ENCODE results near the gene AXIN1.

The AXIN1 gene

DNA sequence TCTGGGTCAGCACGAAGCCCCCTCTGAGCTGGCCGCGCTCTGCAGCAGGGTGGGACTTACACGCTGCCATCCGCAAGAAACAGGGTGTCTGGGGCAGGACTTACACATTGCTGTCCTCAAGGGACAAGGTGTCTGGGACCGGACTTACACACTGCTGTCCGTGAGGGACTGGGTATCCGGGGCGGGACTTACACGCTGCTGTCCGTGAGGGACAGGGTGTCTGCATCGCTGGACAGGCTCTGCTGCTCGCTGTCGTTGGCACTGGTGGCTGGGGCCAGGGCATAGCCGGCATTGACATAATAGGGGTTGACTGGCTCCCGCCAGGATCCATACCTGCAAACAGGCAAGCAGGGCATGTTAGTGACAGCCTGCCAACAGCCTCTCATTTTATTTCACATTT lies 38.2 kb downstream of the AXIN1 start:
- TF ChIP-seq TEAD4 (IDR thresholded peaks at IDR 0.05): no peak
- TF ChIP-seq ZBTB7A (IDR thresholded peaks at IDR 0.05; ENCODE audit: low read depth): no peak
- TF ChIP-seq, protein P1, sequence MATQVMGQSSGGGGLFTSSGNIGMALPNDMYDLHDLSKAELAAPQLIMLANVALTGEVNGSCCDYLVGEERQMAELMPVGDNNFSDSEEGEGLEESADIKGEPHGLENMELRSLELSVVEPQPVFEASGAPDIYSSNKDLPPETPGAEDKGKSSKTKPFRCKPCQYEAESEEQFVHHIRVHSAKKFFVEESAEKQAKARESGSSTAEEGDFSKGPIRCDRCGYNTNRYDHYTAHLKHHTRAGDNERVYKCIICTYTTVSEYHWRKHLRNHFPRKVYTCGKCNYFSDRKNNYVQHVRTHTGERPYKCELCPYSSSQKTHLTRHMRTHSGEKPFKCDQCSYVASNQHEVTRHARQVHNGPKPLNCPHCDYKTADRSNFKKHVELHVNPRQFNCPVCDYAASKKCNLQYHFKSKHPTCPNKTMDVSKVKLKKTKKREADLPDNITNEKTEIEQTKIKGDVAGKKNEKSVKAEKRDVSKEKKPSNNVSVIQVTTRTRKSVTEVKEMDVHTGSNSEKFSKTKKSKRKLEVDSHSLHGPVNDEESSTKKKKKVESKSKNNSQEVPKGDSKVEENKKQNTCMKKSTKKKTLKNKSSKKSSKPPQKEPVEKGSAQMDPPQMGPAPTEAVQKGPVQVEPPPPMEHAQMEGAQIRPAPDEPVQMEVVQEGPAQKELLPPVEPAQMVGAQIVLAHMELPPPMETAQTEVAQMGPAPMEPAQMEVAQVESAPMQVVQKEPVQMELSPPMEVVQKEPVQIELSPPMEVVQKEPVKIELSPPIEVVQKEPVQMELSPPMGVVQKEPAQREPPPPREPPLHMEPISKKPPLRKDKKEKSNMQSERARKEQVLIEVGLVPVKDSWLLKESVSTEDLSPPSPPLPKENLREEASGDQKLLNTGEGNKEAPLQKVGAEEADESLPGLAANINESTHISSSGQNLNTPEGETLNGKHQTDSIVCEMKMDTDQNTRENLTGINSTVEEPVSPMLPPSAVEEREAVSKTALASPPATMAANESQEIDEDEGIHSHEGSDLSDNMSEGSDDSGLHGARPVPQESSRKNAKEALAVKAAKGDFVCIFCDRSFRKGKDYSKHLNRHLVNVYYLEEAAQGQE (IDR thresholded peaks at IDR 0.05; ENCODE audit: low read depth): no peak
- TF ChIP-seq, protein P2, sequence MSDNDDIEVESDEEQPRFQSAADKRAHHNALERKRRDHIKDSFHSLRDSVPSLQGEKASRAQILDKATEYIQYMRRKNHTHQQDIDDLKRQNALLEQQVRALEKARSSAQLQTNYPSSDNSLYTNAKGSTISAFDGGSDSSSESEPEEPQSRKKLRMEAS (IDR thresholded peaks at IDR 0.05): no peak
- TF ChIP-seq TAF1 (IDR thresholded peaks at IDR 0.05; ENCODE audit: low read depth): no peak
- TF ChIP-seq EGR1 (IDR thresholded peaks at IDR 0.05): no peak
- TF ChIP-seq CEBPB (IDR thresholded peaks at IDR 0.05): no peak
- no peak for TF ChIP-seq NFIC (IDR thresholded peaks at IDR 0.05)
- TF ChIP-seq RAD21 (IDR thresholded peaks at IDR 0.05; ENCODE audit: low read depth): no peak
- TF ChIP-seq EP300 (IDR thresholded peaks at IDR 0.05; ENCODE audit: borderline replicate concordance): no peak
- TF ChIP-seq, protein P3, sequence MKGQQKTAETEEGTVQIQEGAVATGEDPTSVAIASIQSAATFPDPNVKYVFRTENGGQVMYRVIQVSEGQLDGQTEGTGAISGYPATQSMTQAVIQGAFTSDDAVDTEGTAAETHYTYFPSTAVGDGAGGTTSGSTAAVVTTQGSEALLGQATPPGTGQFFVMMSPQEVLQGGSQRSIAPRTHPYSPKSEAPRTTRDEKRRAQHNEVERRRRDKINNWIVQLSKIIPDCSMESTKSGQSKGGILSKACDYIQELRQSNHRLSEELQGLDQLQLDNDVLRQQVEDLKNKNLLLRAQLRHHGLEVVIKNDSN (IDR thresholded peaks at IDR 0.05): no peak
- no peak for TF ChIP-seq CREB1 (IDR thresholded peaks at IDR 0.05; ENCODE audit: low read depth)
- no peak for TF ChIP-seq FOXM1 (IDR thresholded peaks at IDR 0.05; ENCODE audit: borderline replicate concordance, low read depth)
- TF ChIP-seq YY1 (IDR thresholded peaks at IDR 0.05; ENCODE audit: low read depth): no peak
- no peak for TF ChIP-seq TCF12 (IDR thresholded peaks at IDR 0.05; ENCODE audit: low read depth)

DNA sequence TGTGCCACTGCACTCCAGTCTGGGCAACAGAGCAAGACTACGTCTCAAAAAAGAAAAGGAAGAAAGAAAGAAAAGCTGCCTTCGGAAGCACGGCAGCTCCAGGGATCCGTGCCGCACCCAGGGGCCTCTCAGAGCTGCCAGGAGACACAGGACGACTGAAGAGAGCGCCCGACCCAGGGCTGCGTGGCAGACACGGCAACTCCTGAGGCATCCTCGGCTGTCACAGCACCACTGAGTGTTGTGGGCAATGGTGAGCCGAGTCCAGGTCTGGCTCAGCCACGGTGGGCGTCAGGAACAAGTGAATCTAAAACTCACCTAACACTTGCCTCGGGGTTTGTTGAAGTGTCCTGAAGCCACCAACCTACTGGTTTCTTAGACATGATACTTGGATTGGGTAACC lies 40.8 kb downstream of the AXIN1 start:
- TF ChIP-seq TAF1 (IDR thresholded peaks at IDR 0.05; ENCODE audit: low read depth) (no peak), CREB1 (IDR thresholded peaks at IDR 0.05; ENCODE audit: low read depth) (no peak), TEAD4 (IDR thresholded peaks at IDR 0.05) (no peak)

DNA sequence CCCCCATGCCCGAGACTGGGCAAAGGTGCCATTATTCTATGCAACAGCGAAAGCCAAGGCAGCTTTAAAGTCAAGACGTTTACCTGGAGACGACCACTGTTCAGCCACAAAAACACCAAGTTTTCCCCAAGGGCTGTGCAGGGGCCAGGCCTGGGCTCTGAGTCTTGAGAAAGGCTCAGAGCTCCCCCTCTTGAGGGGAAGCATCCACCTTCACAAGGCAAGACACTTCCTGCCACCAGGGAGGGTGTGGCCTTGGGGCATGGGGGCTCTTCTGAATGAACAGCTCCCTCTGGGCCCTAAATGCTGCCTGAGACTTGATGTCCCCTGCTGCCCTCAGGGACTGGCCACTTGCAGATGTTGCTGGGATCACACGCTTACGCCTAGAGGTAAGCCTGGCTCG lies 43.0 kb downstream of the AXIN1 start:
- no peak for TF ChIP-seq CEBPB (IDR thresholded peaks at IDR 0.05)
- no peak for TF ChIP-seq EGR1 (IDR thresholded peaks at IDR 0.05)
- no peak for TF ChIP-seq NFIC (IDR thresholded peaks at IDR 0.05)
- TF ChIP-seq EP300 (IDR thresholded peaks at IDR 0.05; ENCODE audit: borderline replicate concordance): no peak
- TF ChIP-seq, protein P3 (IDR thresholded peaks at IDR 0.05): no peak
- TF ChIP-seq YY1 (IDR thresholded peaks at IDR 0.05; ENCODE audit: low read depth): no peak
- TF ChIP-seq RAD21 (IDR thresholded peaks at IDR 0.05; ENCODE audit: low read depth): no peak
- TF ChIP-seq FOXM1 (IDR thresholded peaks at IDR 0.05; ENCODE audit: borderline replicate concordance, low read depth): no peak
- TF ChIP-seq, protein P1 (IDR thresholded peaks at IDR 0.05; ENCODE audit: low read depth): no peak
- no peak for TF ChIP-seq TEAD4 (IDR thresholded peaks at IDR 0.05)

DNA sequence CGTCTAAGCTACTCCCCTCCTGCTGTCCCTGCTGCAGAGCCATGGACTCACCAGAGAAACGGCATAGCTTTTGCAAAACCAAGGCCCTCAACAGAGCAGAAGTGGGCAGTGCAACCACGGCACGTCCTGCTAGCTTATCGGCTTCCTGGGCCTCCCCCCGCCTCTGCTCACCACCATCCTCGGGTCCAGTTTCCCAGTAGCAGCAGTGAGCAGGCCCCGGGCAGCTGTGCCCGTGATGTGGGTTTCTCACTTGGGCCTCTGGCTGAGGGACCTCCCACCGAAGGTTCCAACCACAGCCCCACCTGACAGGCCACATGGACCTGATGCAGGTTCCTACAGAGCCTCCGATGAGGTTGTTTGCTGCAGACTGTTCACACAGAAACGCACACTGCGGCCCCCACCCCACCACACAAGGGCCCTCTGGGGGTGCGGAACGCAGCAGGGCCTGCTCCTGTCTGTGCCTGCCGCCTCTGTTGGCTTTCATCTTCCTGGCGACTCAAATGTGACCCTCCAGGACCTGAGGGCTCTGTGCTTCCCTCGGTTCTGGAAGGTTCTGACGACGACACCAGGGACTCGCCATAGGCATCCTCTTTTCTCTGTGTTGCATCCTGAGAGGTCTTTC lies 44.7 kb downstream of the AXIN1 start:
- TF ChIP-seq, protein P1 (IDR thresholded peaks at IDR 0.05; ENCODE audit: low read depth): no peak
- TF ChIP-seq EP300 (IDR thresholded peaks at IDR 0.05; ENCODE audit: borderline replicate concordance): no peak
- TF ChIP-seq CREB1 (IDR thresholded peaks at IDR 0.05; ENCODE audit: low read depth): no peak
- no peak for TF ChIP-seq TAF1 (IDR thresholded peaks at IDR 0.05; ENCODE audit: low read depth)
- no peak for TF ChIP-seq TEAD4 (IDR thresholded peaks at IDR 0.05)
- TF ChIP-seq, protein P2 (IDR thresholded peaks at IDR 0.05): no peak
- TF ChIP-seq NFIC (IDR thresholded peaks at IDR 0.05): no peak

DNA sequence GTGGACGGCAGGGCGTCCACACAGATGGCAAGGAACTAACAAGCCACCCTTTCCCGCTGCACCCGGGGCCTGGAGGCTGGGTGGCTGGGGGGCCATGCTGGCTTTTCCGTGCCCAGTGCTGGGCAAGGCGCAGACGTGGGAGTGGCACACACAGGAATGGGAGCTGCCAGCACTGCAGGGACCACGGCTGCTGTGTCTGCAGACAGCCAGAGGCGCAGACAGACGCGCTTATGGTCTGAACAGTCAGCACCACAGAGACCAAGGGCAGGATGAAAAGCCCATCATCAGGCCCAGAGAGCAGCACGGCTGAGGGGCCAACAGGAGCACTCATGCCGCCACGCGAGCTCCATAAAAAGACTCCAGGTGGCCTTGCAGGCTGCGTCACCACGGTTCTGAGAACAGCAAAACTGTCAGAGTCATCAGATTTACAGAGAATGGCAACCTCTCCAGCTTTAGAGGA lies 45.6 kb downstream of the AXIN1 start:
- TF ChIP-seq TEAD4 (IDR thresholded peaks at IDR 0.05) (no peak), RAD21 (IDR thresholded peaks at IDR 0.05; ENCODE audit: low read depth) (no peak), TAF1 (IDR thresholded peaks at IDR 0.05; ENCODE audit: low read depth) (no peak), ZBTB7A (IDR thresholded peaks at IDR 0.05; ENCODE audit: low read depth) (no peak), NFIC (IDR thresholded peaks at IDR 0.05) (no peak), CEBPB (IDR thresholded peaks at IDR 0.05) (no peak), YY1 (IDR thresholded peaks at IDR 0.05; ENCODE audit: low read depth) (no peak), TCF12 (IDR thresholded peaks at IDR 0.05; ENCODE audit: low read depth) (no peak), EGR1 (IDR thresholded peaks at IDR 0.05) (no peak), FOXM1 (IDR thresholded peaks at IDR 0.05; ENCODE audit: borderline replicate concordance, low read depth) (no peak), EP300 (IDR thresholded peaks at IDR 0.05; ENCODE audit: borderline replicate concordance) (no peak), CREB1 (IDR thresholded peaks at IDR 0.05; ENCODE audit: low read depth) (no peak)
- TF ChIP-seq, protein P1 (IDR thresholded peaks at IDR 0.05; ENCODE audit: low read depth): no peak
- TF ChIP-seq, protein P2 (IDR thresholded peaks at IDR 0.05): no peak
- TF ChIP-seq, protein P3 (IDR thresholded peaks at IDR 0.05): no peak

Measured in Ishikawa (cell line).